ENCODE measurements around the gene E2F4.

Gene E2F4

DNA sequence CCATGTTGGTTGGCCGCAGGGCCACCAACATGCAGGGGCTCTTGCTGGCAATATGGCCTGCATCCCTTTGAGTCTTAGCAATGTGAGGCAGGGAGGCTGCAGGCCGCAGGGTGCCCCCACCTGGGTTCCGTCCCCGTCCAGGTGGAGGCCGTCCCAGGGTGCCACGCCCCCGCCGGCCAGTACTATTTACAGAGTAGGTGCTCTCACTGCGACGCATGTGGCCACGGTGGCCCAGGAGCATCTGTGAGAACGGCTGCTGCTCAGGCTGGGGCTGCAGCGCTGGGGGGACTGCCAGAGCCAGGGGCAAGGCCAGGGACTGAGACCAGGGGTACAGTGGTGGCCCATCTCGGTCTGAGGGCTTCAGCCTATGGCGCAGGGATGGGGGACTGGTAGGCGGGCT is 11.8 kb upstream of the E2F4 start:
- Histone ChIP-seq H3K27me3 (ENCODE audit: low read depth, low read length) (no peaks in the 10 kb centered on the region), H2AFZ (ENCODE audit: low read depth, low read length) (no peak overlapping the region), H3K4me2 (ENCODE audit: low read length) (no peak overlapping the region), H3K27ac (ENCODE audit: low read length) (no peak overlapping the region), H3K9me3 (ENCODE audit: insufficient read depth, low read length) (no peaks in the 10 kb centered on the region), H4K20me1 (ENCODE audit: insufficient read depth, low read length) (no peaks in the 10 kb centered on the region; the same call in 1 of the 2 replicates), H3K36me3 (replicated peaks; ENCODE audit: low read depth, low read length) (peaks cover 11% of the 10 kb centered on the region), H3K4me1 (ENCODE audit: low read length) (peaks cover 21% of the 10 kb centered on the region; the same call in 1 of the 2 replicates), H3K9ac (ENCODE audit: low read length) (no peak overlapping the region), H3K4me3 (ENCODE audit: low read length) (no peak overlapping the region), H3K79me2 (ENCODE audit: low read length) (peaks cover 13% of the 10 kb centered on the region)
- TF ChIP-seq, protein P1, sequence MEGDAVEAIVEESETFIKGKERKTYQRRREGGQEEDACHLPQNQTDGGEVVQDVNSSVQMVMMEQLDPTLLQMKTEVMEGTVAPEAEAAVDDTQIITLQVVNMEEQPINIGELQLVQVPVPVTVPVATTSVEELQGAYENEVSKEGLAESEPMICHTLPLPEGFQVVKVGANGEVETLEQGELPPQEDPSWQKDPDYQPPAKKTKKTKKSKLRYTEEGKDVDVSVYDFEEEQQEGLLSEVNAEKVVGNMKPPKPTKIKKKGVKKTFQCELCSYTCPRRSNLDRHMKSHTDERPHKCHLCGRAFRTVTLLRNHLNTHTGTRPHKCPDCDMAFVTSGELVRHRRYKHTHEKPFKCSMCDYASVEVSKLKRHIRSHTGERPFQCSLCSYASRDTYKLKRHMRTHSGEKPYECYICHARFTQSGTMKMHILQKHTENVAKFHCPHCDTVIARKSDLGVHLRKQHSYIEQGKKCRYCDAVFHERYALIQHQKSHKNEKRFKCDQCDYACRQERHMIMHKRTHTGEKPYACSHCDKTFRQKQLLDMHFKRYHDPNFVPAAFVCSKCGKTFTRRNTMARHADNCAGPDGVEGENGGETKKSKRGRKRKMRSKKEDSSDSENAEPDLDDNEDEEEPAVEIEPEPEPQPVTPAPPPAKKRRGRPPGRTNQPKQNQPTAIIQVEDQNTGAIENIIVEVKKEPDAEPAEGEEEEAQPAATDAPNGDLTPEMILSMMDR (IDR thresholded peaks at IDR 0.05; ENCODE audit: low read depth, low read length): no peak
- TF ChIP-seq EZH2phosphoT487 (IDR thresholded peaks at IDR 0.05; ENCODE audit: low read depth): no peak

DNA sequence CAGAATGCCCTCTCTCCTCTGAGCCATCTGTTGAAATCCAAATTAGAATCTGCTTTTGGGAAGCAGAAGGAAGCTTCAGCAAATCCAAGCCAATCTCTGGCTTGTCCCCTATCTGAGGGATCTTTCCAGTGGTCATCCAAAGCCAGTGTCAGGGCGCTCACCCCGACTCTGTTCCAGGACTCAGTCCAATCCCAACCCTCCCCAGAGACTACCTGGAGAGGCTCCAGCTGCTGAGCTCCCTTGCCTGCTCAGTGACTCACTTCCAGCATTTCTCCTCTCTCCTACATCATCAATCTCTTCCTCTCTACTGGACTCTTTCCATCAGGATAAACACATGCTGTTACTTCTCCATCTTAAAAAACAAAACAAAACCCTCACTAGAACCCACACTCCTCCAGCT is 10.6 kb upstream of the E2F4 start:
- Histone ChIP-seq H3K79me2 (ENCODE audit: low read length) (peaks cover 13% of the 10 kb centered on the region), H3K36me3 (replicated peaks; ENCODE audit: low read depth, low read length) (peaks cover 6% of the 10 kb centered on the region), H3K27ac (ENCODE audit: low read length) (no peak overlapping the region), H3K27me3 (ENCODE audit: low read depth, low read length) (no peaks in the 10 kb centered on the region), H3K9ac (ENCODE audit: low read length) (no peak overlapping the region), H4K20me1 (ENCODE audit: insufficient read depth, low read length) (no peaks in the 10 kb centered on the region; the same call in 1 of the 2 replicates), H2AFZ (ENCODE audit: low read depth, low read length) (no peak overlapping the region), H3K4me1 (ENCODE audit: low read length) (peaks cover 19% of the 10 kb centered on the region; the same call in 1 of the 2 replicates), H3K4me2 (ENCODE audit: low read length) (no peak overlapping the region), H3K9me3 (ENCODE audit: insufficient read depth, low read length) (no peaks in the 10 kb centered on the region), H3K4me3 (ENCODE audit: low read length) (no peak overlapping the region)
- TF ChIP-seq EZH2phosphoT487 (IDR thresholded peaks at IDR 0.05; ENCODE audit: low read depth): no peak
- TF ChIP-seq, protein P1 (IDR thresholded peaks at IDR 0.05; ENCODE audit: low read depth, low read length): no peak

DNA sequence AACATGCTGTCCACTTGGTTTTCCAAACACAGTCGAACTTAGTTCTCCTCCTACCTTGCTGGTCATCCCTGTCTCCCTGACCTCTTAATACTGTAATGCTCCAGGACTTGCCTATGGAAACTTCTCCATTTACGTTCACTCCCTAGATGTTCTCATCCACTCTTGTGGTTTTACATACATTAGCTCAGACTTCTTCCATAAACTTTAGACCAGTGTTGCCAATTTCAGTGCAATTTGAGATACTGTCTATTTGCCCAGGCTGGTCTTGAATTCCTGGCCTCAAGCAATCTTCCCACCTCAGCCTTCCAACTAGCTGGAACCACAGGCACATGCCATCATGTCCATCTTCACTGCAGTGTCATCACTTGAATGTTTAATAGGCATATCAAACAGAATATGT is 9.7 kb upstream of the E2F4 start:
- H3K4me2 ChIP-seq (ENCODE audit: low read length): peak overlapping the region; percentile 66
- H3K9ac ChIP-seq (ENCODE audit: low read length): peak overlapping the region; percentile 74; the same call in 1 of the 2 replicates
- peaks cover 13% of the 10 kb centered on the region for H3K79me2 ChIP-seq (ENCODE audit: low read length)
- no peak overlapping the region for H2AFZ ChIP-seq (ENCODE audit: low read depth, low read length)
- no peak for TF ChIP-seq EZH2phosphoT487 (IDR thresholded peaks at IDR 0.05; ENCODE audit: low read depth)
- no peaks in the 10 kb centered on the region; the same call in 1 of the 2 replicates for H4K20me1 ChIP-seq (ENCODE audit: insufficient read depth, low read length)
- peaks cover 6% of the 10 kb centered on the region for H3K36me3 ChIP-seq (replicated peaks; ENCODE audit: low read depth, low read length)
- H3K9me3 ChIP-seq (ENCODE audit: insufficient read depth, low read length): no peaks in the 10 kb centered on the region
- no peaks in the 10 kb centered on the region for H3K27me3 ChIP-seq (ENCODE audit: low read depth, low read length)
- H3K27ac ChIP-seq (ENCODE audit: low read length): no peak overlapping the region
- peak overlapping the region; percentile 86 for H3K4me3 ChIP-seq (ENCODE audit: low read length)
- peaks cover 19% of the 10 kb centered on the region; the same call in 1 of the 2 replicates for H3K4me1 ChIP-seq (ENCODE audit: low read length)

DNA sequence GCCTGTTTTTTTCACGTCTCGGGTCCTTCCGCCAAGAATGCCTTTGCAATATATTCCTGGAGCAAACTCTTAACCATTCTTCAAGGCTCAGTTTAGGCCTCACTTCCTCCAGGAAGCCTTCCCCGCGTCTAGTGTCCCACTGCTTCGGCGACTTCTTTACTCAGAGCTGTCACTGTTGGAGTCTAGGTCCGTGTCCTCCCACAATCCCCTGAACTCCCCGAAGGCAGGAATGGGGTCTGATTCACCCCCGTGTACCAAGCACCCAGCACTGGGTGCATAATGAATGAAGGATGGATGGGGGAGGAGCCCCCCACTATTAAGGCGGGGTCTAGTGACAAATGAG is 8.7 kb upstream of the E2F4 start:
- no peak for TF ChIP-seq EZH2phosphoT487 (IDR thresholded peaks at IDR 0.05; ENCODE audit: low read depth)
- H3K79me2 ChIP-seq (ENCODE audit: low read length): peaks cover 13% of the 10 kb centered on the region
- H3K9ac ChIP-seq (ENCODE audit: low read length): peak overlapping the region; percentile 74
- H3K27ac ChIP-seq (ENCODE audit: low read length): no peak overlapping the region
- H2AFZ ChIP-seq (ENCODE audit: low read depth, low read length): peak overlapping the region; percentile 34; the same call in 1 of the 2 replicates
- peaks cover 6% of the 10 kb centered on the region for H3K36me3 ChIP-seq (replicated peaks; ENCODE audit: low read depth, low read length)
- H3K4me2 ChIP-seq (ENCODE audit: low read length): peak overlapping the region; percentile 66
- peaks cover 19% of the 10 kb centered on the region; the same call in 1 of the 2 replicates for H3K4me1 ChIP-seq (ENCODE audit: low read length)
- no peaks in the 10 kb centered on the region for H3K9me3 ChIP-seq (ENCODE audit: insufficient read depth, low read length)
- H3K4me3 ChIP-seq (ENCODE audit: low read length): peak overlapping the region; percentile 86
- no peaks in the 10 kb centered on the region; the same call in 1 of the 2 replicates for H4K20me1 ChIP-seq (ENCODE audit: insufficient read depth, low read length)
- H3K27me3 ChIP-seq (ENCODE audit: low read depth, low read length): no peaks in the 10 kb centered on the region

DNA sequence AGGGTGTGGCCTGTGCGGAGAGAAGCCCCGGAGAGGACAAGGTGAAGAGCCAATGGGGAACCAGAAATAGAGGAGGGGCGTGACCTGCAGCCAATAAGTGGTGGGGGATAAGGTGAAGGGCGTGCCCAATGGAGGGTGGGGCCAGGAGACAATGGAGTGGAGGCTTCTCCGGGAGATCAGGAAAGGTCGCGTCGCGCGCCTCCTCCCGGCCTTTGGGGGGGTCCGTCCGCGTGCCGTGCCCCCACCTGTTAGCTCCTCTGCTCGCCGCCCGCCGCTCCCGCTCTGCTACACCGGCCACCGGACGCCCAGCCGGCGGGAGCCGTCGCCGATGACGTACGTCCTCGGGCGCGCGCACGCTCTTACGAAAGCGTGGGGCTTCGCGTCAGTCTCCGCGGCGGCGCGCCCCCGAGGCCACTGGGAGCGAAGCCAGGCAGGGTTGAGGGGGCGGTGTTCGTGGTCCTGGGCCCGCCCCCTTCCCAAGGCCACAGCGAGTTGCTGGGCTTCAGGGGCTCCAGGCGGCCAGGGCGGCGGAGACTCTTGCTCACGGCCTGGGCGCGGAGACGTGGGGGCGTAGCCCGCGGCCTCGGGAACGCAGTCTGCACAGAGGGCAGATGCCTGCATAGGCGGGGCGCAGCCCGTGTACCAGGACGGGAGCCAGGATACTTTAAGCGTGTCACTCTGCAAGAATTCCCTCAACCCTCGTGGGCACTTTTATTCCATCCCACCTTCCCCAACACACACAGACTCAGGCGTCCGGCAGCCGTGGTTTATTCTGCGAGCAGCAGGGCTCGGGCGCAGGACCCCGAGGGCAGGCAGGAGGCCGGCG is 8.1 kb upstream of the E2F4 start, which contains the start of gene MATCAP1:
Gene MATCAP1, minus strand, starts transcription at position 337 of the 826 bp plus-strand sequence. CDS start 3,353 bp downstream, outside the sequence.
- Histone ChIP-seq H3K9ac (ENCODE audit: low read length) (peak within 1 kb of the TSS; percentile 74), H3K27ac (ENCODE audit: low read length) (peak within 1 kb of the TSS; percentile 64), H3K4me2 (ENCODE audit: low read length) (peak within 1 kb of the TSS; percentile 88), H4K20me1 (ENCODE audit: insufficient read depth, low read length) (no peaks in the 10 kb centered on the region; the same call in 1 of the 2 replicates), H3K79me2 (ENCODE audit: low read length) (peaks cover 13% of the 10 kb centered on the region), H3K4me1 (ENCODE audit: low read length) (peaks cover 19% of the 10 kb centered on the region; the same call in 1 of the 2 replicates), H3K27me3 (ENCODE audit: low read depth, low read length) (no peaks in the 10 kb centered on the region), H3K9me3 (ENCODE audit: insufficient read depth, low read length) (no peaks in the 10 kb centered on the region), H3K4me3 (ENCODE audit: low read length) (peak within 1 kb of the TSS; percentile 86), H2AFZ (ENCODE audit: low read depth, low read length) (peak within 1 kb of the TSS; percentile 70; the same call in 1 of the 2 replicates), H3K36me3 (replicated peaks; ENCODE audit: low read depth, low read length) (peaks cover 6% of the 10 kb centered on the region)
- TF ChIP-seq, protein P1 (IDR thresholded peaks at IDR 0.05; ENCODE audit: low read depth, low read length): no peak
- TF ChIP-seq EZH2phosphoT487 (IDR thresholded peaks at IDR 0.05; ENCODE audit: low read depth): no peak
